ENCODE data around the gene NOC2L.

Gene NOC2L

GRCh38 chr1:918353-918752 is 40.7 kb downstream of the NOC2L start:
- no peak overlapping the region for H3K27ac ChIP-seq (replicated peaks)
- TF ChIP-seq SPI1 (IDR thresholded peaks at IDR 0.05; ENCODE audit: borderline replicate concordance, low read depth) (no peak), REST (IDR thresholded peaks at IDR 0.05; ENCODE audit: insufficient replicate concordance, low read depth) (no peak), CTCF (IDR thresholded peaks at IDR 0.05; ENCODE audit: insufficient read depth, low read length) (no peak), GABPA (IDR thresholded peaks at IDR 0.05; ENCODE audit: low read depth) (no peak), POLR2AphosphoS5 (IDR thresholded peaks at IDR 0.05; ENCODE audit: low read depth) (no peak)
- H3K4me3 ChIP-seq (replicated peaks; ENCODE audit: insufficient read depth, low read length): no peak overlapping the region
- no peaks in the 10 kb centered on the region for H3K27me3 ChIP-seq (ENCODE audit: insufficient read depth, poor library complexity, severe bottlenecking)
- no peak for DNase-seq (ENCODE audit: low read depth in 1 of 2, low spot score in 1 of 2)

GRCh38 chr1:917466-918091 is 41.5 kb downstream of the NOC2L start:
- no peaks in the 10 kb centered on the region for H3K27me3 ChIP-seq (ENCODE audit: insufficient read depth, poor library complexity, severe bottlenecking)
- no peak overlapping the region for H3K4me3 ChIP-seq (replicated peaks; ENCODE audit: insufficient read depth, low read length)
- no peak for DNase-seq (ENCODE audit: low read depth in 1 of 2, low spot score in 1 of 2)
- no peak overlapping the region for H3K27ac ChIP-seq (replicated peaks)
- TF ChIP-seq CTCF (IDR thresholded peaks at IDR 0.05; ENCODE audit: insufficient read depth, low read length) (no peak), GABPA (IDR thresholded peaks at IDR 0.05; ENCODE audit: low read depth) (no peak), REST (IDR thresholded peaks at IDR 0.05; ENCODE audit: insufficient replicate concordance, low read depth) (no peak), POLR2AphosphoS5 (IDR thresholded peaks at IDR 0.05; ENCODE audit: low read depth) (no peak), SPI1 (IDR thresholded peaks at IDR 0.05; ENCODE audit: borderline replicate concordance, low read depth) (no peak)

DNA sequence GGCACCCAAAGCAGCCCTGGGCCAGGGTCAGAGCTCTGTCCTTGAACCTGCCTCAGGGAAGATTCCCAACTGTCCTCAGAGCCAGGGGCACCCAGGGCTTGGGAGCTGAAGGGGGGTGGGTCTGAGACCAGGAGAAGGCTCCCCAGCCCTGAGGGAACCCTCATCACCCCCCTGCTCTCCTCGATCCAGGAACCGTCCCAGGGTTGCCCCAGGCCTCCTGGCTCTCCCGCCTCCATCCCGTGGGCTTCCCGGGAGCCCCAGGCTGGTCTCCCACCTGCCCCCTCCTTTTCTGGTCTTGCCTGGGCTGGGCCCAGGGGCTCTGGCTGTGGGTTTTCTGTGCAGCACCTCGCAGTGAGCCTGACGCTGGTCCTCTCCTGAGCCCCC is 42.0 kb downstream of the NOC2L start:
- DNase-seq (ENCODE audit: low read depth in 1 of 2, low spot score in 1 of 2): no peak
- no peak overlapping the region for H3K4me3 ChIP-seq (replicated peaks; ENCODE audit: insufficient read depth, low read length)
- no peak overlapping the region for H3K27ac ChIP-seq (replicated peaks)
- H3K27me3 ChIP-seq (ENCODE audit: insufficient read depth, poor library complexity, severe bottlenecking): no peaks in the 10 kb centered on the region
- no peak for TF ChIP-seq SPI1 (IDR thresholded peaks at IDR 0.05; ENCODE audit: borderline replicate concordance, low read depth)
- TF ChIP-seq REST (IDR thresholded peaks at IDR 0.05; ENCODE audit: insufficient replicate concordance, low read depth): no peak
- no peak for TF ChIP-seq POLR2AphosphoS5 (IDR thresholded peaks at IDR 0.05; ENCODE audit: low read depth)
- no peak for TF ChIP-seq GABPA (IDR thresholded peaks at IDR 0.05; ENCODE audit: low read depth)
- no peak for TF ChIP-seq CTCF (IDR thresholded peaks at IDR 0.05; ENCODE audit: insufficient read depth, low read length)
